ENCODE measurements around the gene TRPV3.
A peak's percentile ranks its signal among the peaks of the same experiment; 100 is the strongest.

TRPV3 gene

GRCh38 chr17:3513305-3514035 lies 44.1 kb downstream of the TRPV3 start:
- no peaks in the 10 kb centered on the region for H3K27me3 ChIP-seq (ENCODE audit: control insufficient read depth, insufficient read depth, low read length)
- H3K9ac ChIP-seq (ENCODE audit: low read depth, low read length) = no peak overlapping the region

GRCh38 chr17:3512505-3513171 lies 45.0 kb downstream of the TRPV3 start:
- H3K27me3 ChIP-seq (ENCODE audit: control insufficient read depth, insufficient read depth, low read length) = peaks cover 3% of the 10 kb centered on the region
- H3K4me2 ChIP-seq (ENCODE audit: low read length) = peak overlapping the region; percentile 50
- H3K4me1 ChIP-seq (ENCODE audit: control insufficient read depth, insufficient read depth, low read length) = peaks cover 13% of the 10 kb centered on the region
- H3K9me3 ChIP-seq (replicated peaks; ENCODE audit: low read length) = no peaks in the 10 kb centered on the region
- H3K4me3 ChIP-seq (ENCODE audit: low read length) = no peak overlapping the region
- no peak overlapping the region for H3K9ac ChIP-seq (ENCODE audit: low read depth, low read length)
- no peaks in the 10 kb centered on the region for H3K36me3 ChIP-seq (ENCODE audit: insufficient read depth, low read length)

More at GRCh38 chr17:3513305-3514035, 44.1 kb downstream of the TRPV3 start:
- H3K36me3 ChIP-seq (ENCODE audit: insufficient read depth, low read length) = no peaks in the 10 kb centered on the region
- H3K4me1 ChIP-seq (ENCODE audit: control insufficient read depth, insufficient read depth, low read length) = peaks cover 13% of the 10 kb centered on the region
- H3K9me3 ChIP-seq (replicated peaks; ENCODE audit: low read length) = no peaks in the 10 kb centered on the region
- H3K4me3 ChIP-seq (ENCODE audit: low read length) = no peak overlapping the region
- H3K4me2 ChIP-seq (ENCODE audit: low read length) = peak overlapping the region; percentile 50

GRCh38 chr17:3511852-3512504 lies 45.6 kb downstream of the TRPV3 start:
- Histone ChIP-seq H3K36me3 (ENCODE audit: insufficient read depth, low read length) (no peaks in the 10 kb centered on the region), H3K27me3 (ENCODE audit: control insufficient read depth, insufficient read depth, low read length) (peaks cover 7% of the 10 kb centered on the region), H3K4me3 (ENCODE audit: low read length) (no peak overlapping the region), H3K4me2 (ENCODE audit: low read length) (no peak overlapping the region), H3K4me1 (ENCODE audit: control insufficient read depth, insufficient read depth, low read length) (peaks cover 13% of the 10 kb centered on the region), H3K9me3 (replicated peaks; ENCODE audit: low read length) (no peaks in the 10 kb centered on the region), H3K9ac (ENCODE audit: low read depth, low read length) (no peak overlapping the region)

- Histone ChIP-seq H3K4me3 (ENCODE audit: low read length) (no peak overlapping the region), H3K9me3 (replicated peaks; ENCODE audit: low read length) (no peaks in the 10 kb centered on the region), H3K36me3 (ENCODE audit: insufficient read depth, low read length) (no peaks in the 10 kb centered on the region), H3K27me3 (ENCODE audit: control insufficient read depth, insufficient read depth, low read length) (peaks cover 7% of the 10 kb centered on the region), H3K4me2 (ENCODE audit: low read length) (no peak overlapping the region), H3K9ac (ENCODE audit: low read depth, low read length) (no peak overlapping the region), H3K4me1 (ENCODE audit: control insufficient read depth, insufficient read depth, low read length) (peaks cover 13% of the 10 kb centered on the region)
Measured at GRCh38 chr17:3510090-3510489, 47.5 kb downstream of the TRPV3 start.

- no peak overlapping the region for H3K4me2 ChIP-seq (ENCODE audit: low read length)
- no peak overlapping the region for H3K9ac ChIP-seq (ENCODE audit: low read depth, low read length)
- H3K4me1 ChIP-seq (ENCODE audit: control insufficient read depth, insufficient read depth, low read length) = peaks cover 5% of the 10 kb centered on the region
- H3K36me3 ChIP-seq (ENCODE audit: insufficient read depth, low read length) = no peaks in the 10 kb centered on the region
- no peaks in the 10 kb centered on the region for H3K9me3 ChIP-seq (replicated peaks; ENCODE audit: low read length)
- no peak overlapping the region for H3K4me3 ChIP-seq (ENCODE audit: low read length)
- H3K27me3 ChIP-seq (ENCODE audit: control insufficient read depth, insufficient read depth, low read length) = peaks cover 7% of the 10 kb centered on the region
Measured at GRCh38 chr17:3507869-3508268, 49.7 kb downstream of the TRPV3 start.

GRCh38 chr17:3507071-3507470 lies 50.5 kb downstream of the TRPV3 start:
- H3K4me2 ChIP-seq (ENCODE audit: low read length) = no peak overlapping the region
- no peaks in the 10 kb centered on the region for H3K36me3 ChIP-seq (ENCODE audit: insufficient read depth, low read length)
- H3K4me1 ChIP-seq (ENCODE audit: control insufficient read depth, insufficient read depth, low read length) = no peaks in the 10 kb centered on the region
- H3K4me3 ChIP-seq (ENCODE audit: low read length) = no peak overlapping the region
- peaks cover 10% of the 10 kb centered on the region for H3K27me3 ChIP-seq (ENCODE audit: control insufficient read depth, insufficient read depth, low read length)
- no peak overlapping the region for H3K9ac ChIP-seq (ENCODE audit: low read depth, low read length)
- no peaks in the 10 kb centered on the region for H3K9me3 ChIP-seq (replicated peaks; ENCODE audit: low read length)

- Histone ChIP-seq H3K27me3 (ENCODE audit: control insufficient read depth, insufficient read depth, low read length) (peaks cover 10% of the 10 kb centered on the region), H3K4me3 (ENCODE audit: low read length) (no peak overlapping the region), H3K9me3 (replicated peaks; ENCODE audit: low read length) (no peaks in the 10 kb centered on the region), H3K9ac (ENCODE audit: low read depth, low read length) (no peak overlapping the region), H3K4me2 (ENCODE audit: low read length) (no peak overlapping the region), H3K4me1 (ENCODE audit: control insufficient read depth, insufficient read depth, low read length) (no peaks in the 10 kb centered on the region), H3K36me3 (ENCODE audit: insufficient read depth, low read length) (no peaks in the 10 kb centered on the region)
Measured at GRCh38 chr17:3506054-3506453, 51.6 kb downstream of the TRPV3 start.

GRCh38 chr17:3505008-3505407 lies 52.6 kb downstream of the TRPV3 start:
- Histone ChIP-seq H3K4me2 (ENCODE audit: low read length) (no peak overlapping the region), H3K9me3 (replicated peaks; ENCODE audit: low read length) (no peaks in the 10 kb centered on the region), H3K9ac (ENCODE audit: low read depth, low read length) (no peak overlapping the region), H3K27me3 (ENCODE audit: control insufficient read depth, insufficient read depth, low read length) (peaks cover 10% of the 10 kb centered on the region), H3K36me3 (ENCODE audit: insufficient read depth, low read length) (no peaks in the 10 kb centered on the region), H3K4me1 (ENCODE audit: control insufficient read depth, insufficient read depth, low read length) (no peaks in the 10 kb centered on the region), H3K4me3 (ENCODE audit: low read length) (no peak overlapping the region)

GRCh38 chr17:3503285-3503684 lies 54.3 kb downstream of the TRPV3 start:
- no peaks in the 10 kb centered on the region for H3K9me3 ChIP-seq (replicated peaks; ENCODE audit: low read length)
- H3K9ac ChIP-seq (ENCODE audit: low read depth, low read length) = no peak overlapping the region
- peaks cover 10% of the 10 kb centered on the region for H3K27me3 ChIP-seq (ENCODE audit: control insufficient read depth, insufficient read depth, low read length)
- H3K4me2 ChIP-seq (ENCODE audit: low read length) = no peak overlapping the region
- H3K36me3 ChIP-seq (ENCODE audit: insufficient read depth, low read length) = no peaks in the 10 kb centered on the region
- no peak overlapping the region for H3K4me3 ChIP-seq (ENCODE audit: low read length)
- no peaks in the 10 kb centered on the region for H3K4me1 ChIP-seq (ENCODE audit: control insufficient read depth, insufficient read depth, low read length)

- H3K4me1 ChIP-seq (ENCODE audit: control insufficient read depth, insufficient read depth, low read length) = no peaks in the 10 kb centered on the region
- H3K4me2 ChIP-seq (ENCODE audit: low read length) = no peak overlapping the region
- H3K9me3 ChIP-seq (replicated peaks; ENCODE audit: low read length) = no peaks in the 10 kb centered on the region
- no peak overlapping the region for H3K4me3 ChIP-seq (ENCODE audit: low read length)
- H3K27me3 ChIP-seq (ENCODE audit: control insufficient read depth, insufficient read depth, low read length) = peaks cover 5% of the 10 kb centered on the region
- no peak overlapping the region for H3K9ac ChIP-seq (ENCODE audit: low read depth, low read length)
- no peaks in the 10 kb centered on the region for H3K36me3 ChIP-seq (ENCODE audit: insufficient read depth, low read length)
Measured at GRCh38 chr17:3502466-3502865, 55.1 kb downstream of the TRPV3 start.

- Histone ChIP-seq H3K9ac (ENCODE audit: low read depth, low read length) (no peak overlapping the region), H3K4me1 (ENCODE audit: control insufficient read depth, insufficient read depth, low read length) (no peaks in the 10 kb centered on the region), H3K9me3 (replicated peaks; ENCODE audit: low read length) (no peaks in the 10 kb centered on the region), H3K4me2 (ENCODE audit: low read length) (no peak overlapping the region), H3K27me3 (ENCODE audit: control insufficient read depth, insufficient read depth, low read length) (peaks cover 3% of the 10 kb centered on the region), H3K36me3 (ENCODE audit: insufficient read depth, low read length) (no peaks in the 10 kb centered on the region), H3K4me3 (ENCODE audit: low read length) (no peak overlapping the region)
Measured at GRCh38 chr17:3501344-3501743, 56.3 kb downstream of the TRPV3 start.

Data from skeletal muscle satellite cell (primary cell).